A549 (cell line): Measurements from ENCODE around the gene RHBDF2. TPM values are rescaled to one million over a fixed set of nuclear protein-coding genes. Genes with fewer than 3 reads are reported as not detected.

Experiments
- ATAC-seq, 2 experiments: fragments of 200-7000 bp in 1 of 2; fragments of >200 bp in 1 of 2; cut with Nextera tagmentation in 1 of 2; cut with Tn5 transposase in 1 of 2; 3 replicates each; pipeline versions ENCODE4 v1.8.0 to v1.9.1; 2018 to 2020; ENCODE audit warnings: mild to moderate bottlenecking in 1 of 2, moderate library complexity in 1 of 2
- CTCF ChIA-PET: fragments of 300-600 bp; sonication (Branson Sonifier 250); formaldehyde crosslinking; extraction: SDS; loops from one replicate; lab custom pipeline; 2021; ENCODE audit warnings: antibody characterized with exemption, inconsistent platforms; lab: Yijun Ruan, JAX
- POLR2A ChIA-PET: fragments of 350-600 bp; formaldehyde crosslinking; extraction: SDS; loops from one replicate; lab custom pipeline; 2021; ENCODE audit warnings: antibody characterized with exemption, inconsistent platforms; lab: Yijun Ruan, JAX
- DNase-seq, 2 experiments: peaks; one replicate each; pipeline versions ENCODE4 v3.0.0 to v3.0.0-alpha.2; 2011 to 2016; ENCODE audit warnings: low read depth in 1 of 2, low spot score in 1 of 2
- FAIRE-seq: peaks from 2 replicates; lab custom pipeline; 2011; peaks lifted over from hg19 to GRCh38; lab: Jason Lieb, UNC
- H3K27ac ChIP-seq, 2 experiments: fragments of >200 bp; sonication (Bioruptor Twin); formaldehyde crosslinking; 3 replicates each; pipeline ENCODE4 v1.5.1; 2016 to 2017
- H3K4me1 ChIP-seq: fragments of >200 bp; sonication (Bioruptor Twin); formaldehyde crosslinking; 3 replicates; pipeline ENCODE4 v1.6.1; 2016
- H3K4me2 ChIP-seq: fragments of >200 bp; sonication (Bioruptor Twin); formaldehyde crosslinking; 3 replicates; pipeline ENCODE4 v1.6.1; 2016
- H3K4me3 ChIP-seq: fragments of >200 bp; sonication (Bioruptor Twin); formaldehyde crosslinking; 3 replicates; pipeline ENCODE4 v1.5.1; 2016
- H3K9me3 ChIP-seq: fragments of >200 bp; sonication (Bioruptor Twin); formaldehyde crosslinking; 3 replicates; pipeline ENCODE4 v1.6.1; 2016
- BCL3 ChIP-seq: fragments of >200 bp; sonication (Bioruptor Twin); formaldehyde crosslinking; IDR thresholded peaks from 3 replicates; pipeline ENCODE4 v1.6.1; 2016
- CHD4 ChIP-seq: fragments of 200-600 bp; sonication (generic); IDR thresholded peaks from 2 replicates; pipeline ENCODE4 v1.6.1; 2016; ENCODE audit warnings: antibody characterized with exemption, mild to moderate bottlenecking, borderline replicate concordance
- FOXS1 ChIP-seq: fragments of 250-450 bp; sonication (Bioruptor Pico); IDR thresholded peaks from 2 replicates; pipeline ENCODE4 v1.5.0; 2020; ENCODE audit warnings: mild to moderate bottlenecking, moderate library complexity
- HDAC2 ChIP-seq: fragments of 200-600 bp; sonication (generic); IDR thresholded peaks from 2 replicates; pipeline ENCODE4 v1.6.1; 2016
- HEYL ChIP-seq: fragments of 250-450 bp; sonication (Bioruptor Pico); IDR thresholded peaks from 2 replicates; pipeline ENCODE4 v1.8.0; 2021; ENCODE audit warnings: mild to moderate bottlenecking, moderate library complexity
- HOXA7 ChIP-seq: fragments of 250-450 bp; sonication (Bioruptor Pico); IDR thresholded peaks from 2 replicates; pipeline ENCODE4 v1.5.0; 2020; ENCODE audit warnings: mild to moderate bottlenecking, moderate library complexity
- KDM1A ChIP-seq: fragments of 200-600 bp; sonication (generic); IDR thresholded peaks from 2 replicates; pipeline ENCODE4 v1.6.1; 2016; ENCODE audit warnings: low read depth, mild to moderate bottlenecking
- KDM5A ChIP-seq: fragments of 200-600 bp; sonication (generic); IDR thresholded peaks from 2 replicates; pipeline ENCODE4 v1.6.1; 2016; ENCODE audit warnings: antibody characterized with exemption, mild to moderate bottlenecking
- MAZ ChIP-seq: fragments of 150-350 bp; IDR thresholded peaks from 2 replicates; pipeline ENCODE4 v1.6.1; 2014; ENCODE audit warnings: antibody characterized with exemption, low read depth, low read length, borderline replicate concordance
- NFE2L2 ChIP-seq: fragments of 150-350 bp; conservative IDR thresholded peaks from 2 replicates; pipeline ENCODE4 v1.6.1; 2014; ENCODE audit warnings: low read length
- NPAS2 ChIP-seq: fragments of 250-450 bp; sonication (Bioruptor Pico); IDR thresholded peaks from 2 replicates; pipeline ENCODE4 v1.8.0; 2022; ENCODE audit warnings: mild to moderate bottlenecking, moderate library complexity, borderline replicate concordance
- PBX3 ChIP-seq: IDR thresholded peaks from 2 replicates; pipeline ENCODE4 v1.6.1; 2012
- PHF8 ChIP-seq: fragments of 200-600 bp; sonication (generic); IDR thresholded peaks from 2 replicates; pipeline ENCODE4 v1.6.1; 2016; ENCODE audit warnings: low read depth, mild to moderate bottlenecking, antibody characterized with exemption, moderate library complexity, borderline replicate concordance
- POLR2A ChIP-seq: IDR thresholded peaks from 2 replicates; pipeline ENCODE4 v1.6.1; 2012; ENCODE audit warnings: mild to moderate bottlenecking, low read length
- REST ChIP-seq: fragments of 200-600 bp; sonication (generic); IDR thresholded peaks from 2 replicates; pipeline ENCODE4 v1.6.1; 2016; ENCODE audit warnings: antibody characterized with exemption, mild to moderate bottlenecking, moderate library complexity
- RFX5 ChIP-seq: fragments of 450-650 bp; IDR thresholded peaks from 2 replicates; pipeline ENCODE4 v1.7.1; 2014; ENCODE audit warnings: antibody characterized with exemption, mild to moderate bottlenecking, moderate library complexity
- TP53 ChIP-seq: fragments of 250-450 bp; sonication (Bioruptor Pico); IDR thresholded peaks from 2 replicates; pipeline ENCODE4 v1.5.0; 2021; ENCODE audit warnings: mild to moderate bottlenecking, moderate library complexity
- ZFP36 ChIP-seq: fragments of 450-650 bp; IDR thresholded peaks from 2 replicates; pipeline ENCODE4 v1.6.1; 2014; ENCODE audit warnings: borderline replicate concordance; ENCODE audit not compliant: partially characterized antibody
- ZNF302 ChIP-seq: fragments of 250-450 bp; sonication (Bioruptor Pico); IDR thresholded peaks from 2 replicates; pipeline ENCODE4 v1.9.0; 2021; ENCODE audit warnings: inconsistent platforms, mild to moderate bottlenecking, moderate library complexity
- WGBS: methylation state at CpG from one replicate; pipeline ENCODE4 v1.1.6; 2017; ENCODE audit errors: missing lambda C conversion rate; 5-methylcytosine and 5-hydroxymethylcytosine counted together
- polyA plus RNA-seq, 4 experiments: library from polyadenylated mRNA; depleted of rRNA in 3 of 4; stranded (reverse); fragments of >200 nt; fragmentation: RNase III in 1 of 4; extraction: RNeasy Plus Mini Kit Qiagen cat#74134 plus additional on column Dnase treatment in 1 of 4; gene quantifications; 2 replicates in 3 of 4; 3 replicates in 1 of 4; pipeline ENCODE4 v1.2.3, GENCODE V29; 2011 to 2017
- TF ChIP-seq, protein P1 (sequence below): fragments of 250-450 bp; sonication (Bioruptor Pico); IDR thresholded peaks from 2 replicates; pipeline ENCODE4 v1.5.0; 2021; ENCODE audit warnings: mild to moderate bottlenecking, moderate library complexity, borderline replicate concordance
- TF ChIP-seq, protein P2 (sequence below): IDR thresholded peaks from 2 replicates; pipeline ENCODE4 v1.6.1; 2012; ENCODE audit warnings: low read depth, borderline replicate concordance

The RHBDF2 gene
- polyA plus RNA-seq, 2 of the 4 experiments (the other 2 are of a cell fraction): 14.0 to 42.9 TPM

- TF ChIP-seq REST: no peak
- TF ChIP-seq NFE2L2: no peak
- TF ChIP-seq ZFP36: no peak
- TF ChIP-seq, protein P1, sequence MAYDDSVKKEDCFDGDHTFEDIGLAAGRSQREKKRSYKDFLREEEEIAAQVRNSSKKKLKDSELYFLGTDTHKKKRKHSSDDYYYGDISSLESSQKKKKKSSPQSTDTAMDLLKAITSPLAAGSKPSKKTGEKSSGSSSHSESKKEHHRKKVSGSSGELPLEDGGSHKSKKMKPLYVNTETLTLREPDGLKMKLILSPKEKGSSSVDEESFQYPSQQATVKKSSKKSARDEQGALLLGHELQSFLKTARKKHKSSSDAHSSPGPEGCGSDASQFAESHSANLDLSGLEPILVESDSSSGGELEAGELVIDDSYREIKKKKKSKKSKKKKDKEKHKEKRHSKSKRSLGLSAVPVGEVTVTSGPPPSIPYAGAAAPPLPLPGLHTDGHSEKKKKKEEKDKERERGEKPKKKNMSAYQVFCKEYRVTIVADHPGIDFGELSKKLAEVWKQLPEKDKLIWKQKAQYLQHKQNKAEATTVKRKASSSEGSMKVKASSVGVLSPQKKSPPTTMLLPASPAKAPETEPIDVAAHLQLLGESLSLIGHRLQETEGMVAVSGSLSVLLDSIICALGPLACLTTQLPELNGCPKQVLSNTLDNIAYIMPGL (CRISPR knock-in tag): no peak
- TF ChIP-seq HOXA7: no peak
Measured at GRCh38 chr17:76458580-76459490, 42.4 kb downstream of the RHBDF2 start (continued).

GRCh38 chr17:76453431-76453743 lies 47.8 kb downstream of the RHBDF2 start:
- H3K4me3 ChIP-seq: peak overlapping the region; percentile 84; the same call in 1 of the 3 replicates
- peak overlapping the region; percentile 88; the same call in 2 of the 3 replicates for H3K4me2 ChIP-seq
- 16% methylated on average over 6 of the region's 6 CpGs for WGBS
- H3K9me3 ChIP-seq: no peaks in the 10 kb centered on the region
- TF ChIP-seq HDAC2 (peak; percentile 98; the same call in 1 of the 2 replicates), PBX3 (no peak), NFE2L2 (no peak), FOXS1 (CRISPR knock-in tag) (no peak), CHD4 (no peak), NPAS2 (no peak), KDM1A (peak; percentile 100; the same call in 1 of the 2 replicates)
- no peak overlapping the region for H3K27ac ChIP-seq
- POLR2A ChIA-PET: no interaction called here
- no peak for DNase-seq
- ATAC-seq: no peak
- CTCF ChIA-PET: interaction anchor here (0.6 to 41.7 kb wide), 16 partner anchors 8 to 333 kb away, joined by 3 to 1994 read pairs (median 3); partner anchors contain the start of genes AANAT, PRPSAP1, RHBDF2 and SPHK1
- H3K4me1 ChIP-seq: peaks cover 23% of the 10 kb centered on the region
- no peak for FAIRE-seq

DNA sequence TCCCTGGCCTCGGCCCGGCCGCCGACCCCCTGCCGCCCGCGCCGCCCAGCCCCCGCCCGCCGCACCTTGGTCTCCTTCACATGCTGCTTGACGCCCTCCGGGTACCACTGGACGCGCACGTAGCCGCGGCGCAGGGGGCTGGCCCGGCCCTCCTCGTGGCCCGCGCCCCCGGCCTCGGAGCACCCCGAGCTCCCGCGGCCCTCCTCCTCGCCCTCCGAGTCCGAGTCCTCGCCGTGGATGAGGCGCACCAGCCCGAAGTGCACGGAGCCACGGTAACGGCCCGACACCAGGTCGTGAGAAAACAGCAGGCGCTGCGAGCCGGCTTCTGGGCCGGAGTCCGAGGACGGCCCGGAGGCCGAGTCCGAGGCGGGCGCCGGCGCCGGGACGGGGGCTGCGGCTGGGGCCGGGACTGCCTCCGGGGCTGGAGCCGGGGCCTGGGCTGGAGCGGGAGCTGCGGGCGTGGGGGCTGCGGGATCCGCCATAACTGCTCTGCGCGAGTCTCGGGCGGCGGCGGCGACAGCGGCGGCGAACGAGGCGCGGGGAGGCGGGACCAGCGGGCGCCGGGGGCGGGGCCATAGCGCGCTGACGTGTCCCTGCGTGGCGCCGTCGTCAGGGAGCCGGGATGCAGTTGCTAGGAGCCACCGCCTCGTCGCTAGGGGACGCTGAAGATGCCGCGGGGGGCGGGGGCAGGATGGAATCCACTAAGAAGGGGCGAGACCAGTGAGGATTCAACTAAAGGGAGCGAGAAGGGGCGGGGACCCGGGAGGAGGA lies 48.4 kb downstream of the RHBDF2 start, which contains the start of gene UBE2O:
UBE2O (minus strand) TSS at position 493 of the 771 bp plus-strand sequence; CDS start at position 482, 11 bp downstream.
- ChIA-PET CTCF (interaction anchor here (0.8 to 41.7 kb wide), 15 partner anchors 8 to 135 kb away, joined by 3 to 1994 read pairs (median 4); partner anchors contain the start of genes AANAT, PRPSAP1, RHBDF2 and SPHK1), POLR2A (interaction anchor here (1.2 kb wide), 1 partner anchor 36 kb away, joined by 3 read pairs; no protein-coding TSS in a partner anchor)
- FAIRE-seq: no peak
- TF ChIP-seq PBX3 (0 out of 2 replicates have a peak, but pooled peaks have one; percentile 9), PHF8 (peak; percentile 87; the same call in 1 of the 2 replicates), MAZ (0 out of 2 replicates have a peak, but pooled peaks have one; percentile 70), KDM5A (peak; percentile 34; the same call in 1 of the 2 replicates), HEYL (no peak), BCL3 (peak; percentile 74; the same call in 1 of the 3 replicates), TP53 (0 out of 2 replicates have a peak, but pooled peaks have one; percentile 21), RFX5 (peak; percentile 29; the same call in 1 of the 2 replicates), ZNF302 (no peak), POLR2A (peak; percentile 56)
- TF ChIP-seq, protein P2, sequence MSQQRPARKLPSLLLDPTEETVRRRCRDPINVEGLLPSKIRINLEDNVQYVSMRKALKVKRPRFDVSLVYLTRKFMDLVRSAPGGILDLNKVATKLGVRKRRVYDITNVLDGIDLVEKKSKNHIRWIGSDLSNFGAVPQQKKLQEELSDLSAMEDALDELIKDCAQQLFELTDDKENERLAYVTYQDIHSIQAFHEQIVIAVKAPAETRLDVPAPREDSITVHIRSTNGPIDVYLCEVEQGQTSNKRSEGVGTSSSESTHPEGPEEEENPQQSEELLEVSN: peak; percentile 39; the same call in 1 of the 2 replicates

More for the DNA sequence above, 48.4 kb downstream of the RHBDF2 start, which contains the start of gene UBE2O:
- DNase-seq: peak; percentile 94 to 96
- H3K4me2 ChIP-seq: peak within 1 kb of the TSS; percentile 88
- H3K4me1 ChIP-seq: peaks cover 28% of the 10 kb centered on the region
- peak within 1 kb of the TSS; percentile 85 to 94 for H3K27ac ChIP-seq
- peak within 1 kb of the TSS; percentile 84 for H3K4me3 ChIP-seq
- no peaks in the 10 kb centered on the region for H3K9me3 ChIP-seq
- WGBS: 2% methylated on average over 24 of the region's 101 CpGs
- ATAC-seq: peak; percentile 91 to 93
